WTC11 (cell line): ENCODE measurements around the gene FNDC11. TPM values are rescaled to one million over a fixed set of nuclear protein-coding genes. Genes with fewer than 3 reads are reported as not detected.

Experiments
- ATAC-seq: fragments of 200-7000 bp; cut with Tn5 transposase; 2 replicates; pipeline ENCODE4 v1.10.0; 2021; ENCODE audit warnings: mild to moderate bottlenecking, moderate library complexity
- CTCF ChIA-PET: fragments of 300-600 bp; sonication (Branson Sonifier 250); formaldehyde crosslinking; loops from one replicate; lab custom pipeline; 2021; ENCODE audit warnings: antibody characterized with exemption; lab: Charles Lee
- POLR2A ChIA-PET: fragments of 350-600 bp; sonication (Branson Sonifier 250); formaldehyde crosslinking; loops from one replicate; lab custom pipeline; 2021; ENCODE audit warnings: antibody characterized with exemption; lab: Charles Lee
- DNase-seq: peaks from one replicate; pipeline ENCODE4 v3.0.0; 2021; ENCODE audit warnings: low spot score
- H3K27ac Mint-ChIP-seq: 2 replicates; pipeline ENCODE4 v1.8.0; 2021; ENCODE audit warnings: mixed read lengths
- H3K27me3 Mint-ChIP-seq: 2 replicates; pipeline ENCODE4 v1.8.0; 2021; ENCODE audit warnings: low read depth, mild to moderate bottlenecking, moderate library complexity, mixed read lengths
- H3K36me3 Mint-ChIP-seq: 2 replicates; pipeline ENCODE4 v1.8.0; 2021; ENCODE audit warnings: mixed read lengths
- H3K4me1 Mint-ChIP-seq: 2 replicates; pipeline ENCODE4 v1.8.0; 2022; ENCODE audit warnings: mixed read lengths
- H3K4me3 Mint-ChIP-seq: 2 replicates; pipeline ENCODE4 v1.8.0; 2021; ENCODE audit warnings: mild to moderate bottlenecking, moderate library complexity, mixed read lengths
- H3K9me3 Mint-ChIP-seq: 2 replicates; pipeline ENCODE4 v1.8.0; 2021; ENCODE audit warnings: mixed read lengths
- ATF1 ChIP-seq: sonication (generic); formaldehyde crosslinking; IDR thresholded peaks from 2 replicates; pipeline ENCODE4 v1.8.1; 2023; ENCODE audit warnings: mild to moderate bottlenecking, moderate library complexity, missing genetic modification reagents
- CBFB ChIP-seq: sonication (generic); formaldehyde crosslinking; IDR thresholded peaks from 2 replicates; pipeline ENCODE4 v1.8.1; 2022; ENCODE audit warnings: mild to moderate bottlenecking, low read depth, missing genetic modification reagents
- FOXP1 ChIP-seq: sonication (generic); formaldehyde crosslinking; IDR thresholded peaks from 2 replicates; pipeline ENCODE4 v1.8.0; 2022; ENCODE audit warnings: missing genetic modification reagents, mild to moderate bottlenecking, moderate library complexity, borderline replicate concordance
- GTF2I ChIP-seq: fragments of 250-450 bp; sonication (Bioruptor Pico); conservative IDR thresholded peaks from 2 replicates; pipeline ENCODE4 v1.4.0; 2021; ENCODE audit warnings: mild to moderate bottlenecking
- IRF2 ChIP-seq: sonication (generic); formaldehyde crosslinking; IDR thresholded peaks from 2 replicates; pipeline ENCODE4 v1.8.0; 2022; ENCODE audit warnings: low read depth, missing genetic modification reagents, borderline replicate concordance
- MXD4 ChIP-seq: fragments of 250-450 bp; sonication (Bioruptor Pico); IDR thresholded peaks from 2 replicates; pipeline ENCODE4 v1.8.0; 2021; ENCODE audit warnings: mild to moderate bottlenecking, moderate library complexity, borderline replicate concordance
- SMAD3 ChIP-seq: sonication (generic); formaldehyde crosslinking; IDR thresholded peaks from 2 replicates; pipeline ENCODE4 v1.8.0; 2022; ENCODE audit warnings: missing genetic modification reagents, mild to moderate bottlenecking, borderline replicate concordance
- TEAD4 ChIP-seq: sonication (generic); formaldehyde crosslinking; IDR thresholded peaks from 2 replicates; pipeline ENCODE4 v1.8.0; 2022; ENCODE audit warnings: mild to moderate bottlenecking, missing genetic modification reagents
- ZNF232 ChIP-seq: sonication (generic); formaldehyde crosslinking; IDR thresholded peaks from 2 replicates; pipeline ENCODE4 v1.8.0; 2022; ENCODE audit warnings: mild to moderate bottlenecking, missing genetic modification reagents
- ZNF396 ChIP-seq: fragments of 250-450 bp; sonication (Bioruptor Pico); IDR thresholded peaks from 2 replicates; pipeline ENCODE4 v1.8.0; 2021; ENCODE audit warnings: mild to moderate bottlenecking, moderate library complexity, borderline replicate concordance
- total RNA-seq: library from RNA; stranded (reverse); gene quantifications from 3 replicates; pipeline ENCODE4 v1.2.3, GENCODE V29; 2021
- TF ChIP-seq, protein P1 (sequence below): sonication (generic); formaldehyde crosslinking; IDR thresholded peaks from 2 replicates; pipeline ENCODE4 v1.8.1; 2023; ENCODE audit warnings: mild to moderate bottlenecking, missing genetic modification reagents, moderate library complexity
- TF ChIP-seq, protein P2 (sequence below): sonication (generic); formaldehyde crosslinking; IDR thresholded peaks from 2 replicates; pipeline ENCODE4 v1.8.1; 2022; ENCODE audit warnings: low read depth, missing genetic modification reagents, borderline replicate concordance
- TF ChIP-seq, protein P3 (sequence below): fragments of 250-450 bp; sonication (Bioruptor Pico); IDR thresholded peaks from 2 replicates; pipeline ENCODE4 v2.1.2; 2022; ENCODE audit warnings: mild to moderate bottlenecking, moderate library complexity
- TF ChIP-seq, protein P4 (sequence below): sonication (generic); formaldehyde crosslinking; conservative IDR thresholded peaks from 2 replicates; pipeline ENCODE4 v1.8.1; 2022; ENCODE audit warnings: mild to moderate bottlenecking, missing genetic modification reagents
- TF ChIP-seq, protein P5 (sequence below): sonication (generic); formaldehyde crosslinking; IDR thresholded peaks from 2 replicates; pipeline ENCODE4 v1.8.0; 2022; ENCODE audit warnings: mild to moderate bottlenecking, missing genetic modification reagents
- TF ChIP-seq, protein P6 (sequence below): sonication (generic); formaldehyde crosslinking; IDR thresholded peaks from 2 replicates; pipeline ENCODE4 v1.8.0; 2023; ENCODE audit warnings: missing genetic modification reagents
- TF ChIP-seq, protein P7 (sequence below): fragments of 250-450 bp; sonication (Bioruptor Pico); IDR thresholded peaks from 2 replicates; pipeline ENCODE4 v1.9.0; 2021; ENCODE audit warnings: moderate library complexity, mild to moderate bottlenecking, inconsistent platforms, borderline replicate concordance
- TF ChIP-seq, protein P8 (sequence below): sonication (generic); formaldehyde crosslinking; IDR thresholded peaks from 2 replicates; pipeline ENCODE4 v1.8.0; 2023; ENCODE audit warnings: mild to moderate bottlenecking, missing genetic modification reagents
- TF ChIP-seq, protein P9 (sequence below): sonication (generic); formaldehyde crosslinking; conservative IDR thresholded peaks from 2 replicates; pipeline ENCODE4 v1.8.1; 2023; ENCODE audit warnings: mild to moderate bottlenecking, low read depth, missing genetic modification reagents, moderate library complexity

Gene FNDC11
- total RNA-seq, 1 experiment from 2014 or later, result 3.8 TPM

DNA sequence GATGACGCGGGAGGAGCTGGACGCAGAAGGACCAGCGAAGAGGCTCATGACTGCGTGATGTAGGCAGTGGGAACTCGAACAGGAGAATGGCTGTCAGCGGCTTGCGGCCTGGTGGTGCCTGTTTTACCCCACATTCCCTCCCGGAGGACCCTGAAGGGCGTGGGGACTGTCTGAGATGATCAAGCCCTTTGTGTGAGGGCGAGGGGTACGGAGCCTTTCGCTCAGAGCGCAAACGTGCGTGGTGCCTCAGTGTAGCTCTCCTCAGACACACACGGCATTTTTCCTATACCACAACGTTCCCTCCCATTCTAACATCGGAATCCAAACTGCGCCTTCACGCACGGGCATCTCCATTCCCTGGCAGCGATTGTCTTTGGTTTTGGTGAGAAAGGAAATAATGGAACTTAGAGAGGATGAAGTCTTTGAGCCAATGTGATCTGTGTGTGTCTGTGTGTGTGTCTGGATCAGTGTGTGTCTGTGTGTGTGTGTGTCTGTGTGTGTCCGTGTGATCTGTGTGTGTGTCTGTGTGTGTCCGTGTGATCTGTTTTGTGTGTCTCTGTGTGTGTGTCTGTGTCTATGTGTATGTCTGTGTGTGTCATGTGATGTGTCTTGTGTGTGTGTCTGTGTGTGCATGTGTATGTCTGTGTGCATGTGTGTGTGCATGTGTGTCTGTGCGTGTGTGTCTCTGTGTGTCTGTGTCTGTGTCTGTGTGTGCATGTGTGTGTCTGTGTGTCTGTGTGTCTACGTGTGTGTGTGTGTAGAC is 22.1 kb upstream of the FNDC11 start:
- Mint-ChIP-seq H3K4me3 (no peak overlapping the region), H3K36me3 (no peaks in the 10 kb centered on the region), H3K27ac (peak overlapping the region; percentile 63), H3K9me3 (no peaks in the 10 kb centered on the region), H3K4me1 (0 out of 2 replicates have a peak, but pooled peaks cover 2% of the 10 kb centered on the region), H3K27me3 (no peaks in the 10 kb centered on the region)
- DNase-seq (peak; percentile 12), ATAC-seq (no peak)
- CTCF ChIA-PET, result no interaction called here
- TF ChIP-seq MXD4 (CRISPR knock-in tag), result no peak
- no peak for TF ChIP-seq CBFB (CRISPR knock-in tag)
- TF ChIP-seq, protein P1, sequence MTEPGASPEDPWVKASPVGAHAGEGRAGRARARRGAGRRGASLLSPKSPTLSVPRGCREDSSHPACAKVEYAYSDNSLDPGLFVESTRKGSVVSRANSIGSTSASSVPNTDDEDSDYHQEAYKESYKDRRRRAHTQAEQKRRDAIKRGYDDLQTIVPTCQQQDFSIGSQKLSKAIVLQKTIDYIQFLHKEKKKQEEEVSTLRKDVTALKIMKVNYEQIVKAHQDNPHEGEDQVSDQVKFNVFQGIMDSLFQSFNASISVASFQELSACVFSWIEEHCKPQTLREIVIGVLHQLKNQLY (CRISPR knock-in tag), result no peak
- no peak for TF ChIP-seq ATF1 (CRISPR knock-in tag)
- TF ChIP-seq, protein P2, sequence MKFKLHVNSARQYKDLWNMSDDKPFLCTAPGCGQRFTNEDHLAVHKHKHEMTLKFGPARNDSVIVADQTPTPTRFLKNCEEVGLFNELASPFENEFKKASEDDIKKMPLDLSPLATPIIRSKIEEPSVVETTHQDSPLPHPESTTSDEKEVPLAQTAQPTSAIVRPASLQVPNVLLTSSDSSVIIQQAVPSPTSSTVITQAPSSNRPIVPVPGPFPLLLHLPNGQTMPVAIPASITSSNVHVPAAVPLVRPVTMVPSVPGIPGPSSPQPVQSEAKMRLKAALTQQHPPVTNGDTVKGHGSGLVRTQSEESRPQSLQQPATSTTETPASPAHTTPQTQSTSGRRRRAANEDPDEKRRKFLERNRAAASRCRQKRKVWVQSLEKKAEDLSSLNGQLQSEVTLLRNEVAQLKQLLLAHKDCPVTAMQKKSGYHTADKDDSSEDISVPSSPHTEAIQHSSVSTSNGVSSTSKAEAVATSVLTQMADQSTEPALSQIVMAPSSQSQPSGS (CRISPR knock-in tag), result no peak
- TF ChIP-seq, protein P3, sequence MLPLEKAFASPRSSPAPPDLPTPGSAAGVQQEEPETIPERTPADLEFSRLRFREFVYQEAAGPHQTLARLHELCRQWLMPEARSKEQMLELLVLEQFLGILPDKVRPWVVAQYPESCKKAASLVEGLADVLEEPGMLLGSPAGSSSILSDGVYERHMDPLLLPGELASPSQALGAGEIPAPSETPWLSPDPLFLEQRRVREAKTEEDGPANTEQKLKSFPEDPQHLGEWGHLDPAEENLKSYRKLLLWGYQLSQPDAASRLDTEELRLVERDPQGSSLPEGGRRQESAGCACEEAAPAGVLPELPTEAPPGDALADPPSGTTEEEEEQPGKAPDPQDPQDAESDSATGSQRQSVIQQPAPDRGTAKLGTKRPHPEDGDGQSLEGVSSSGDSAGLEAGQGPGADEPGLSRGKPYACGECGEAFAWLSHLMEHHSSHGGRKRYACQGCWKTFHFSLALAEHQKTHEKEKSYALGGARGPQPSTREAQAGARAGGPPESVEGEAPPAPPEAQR (CRISPR knock-in tag), result no peak
- TF ChIP-seq, protein P4, sequence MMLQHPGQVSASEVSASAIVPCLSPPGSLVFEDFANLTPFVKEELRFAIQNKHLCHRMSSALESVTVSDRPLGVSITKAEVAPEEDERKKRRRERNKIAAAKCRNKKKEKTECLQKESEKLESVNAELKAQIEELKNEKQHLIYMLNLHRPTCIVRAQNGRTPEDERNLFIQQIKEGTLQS (CRISPR knock-in tag), result no peak
- POLR2A ChIA-PET, result no interaction called here

DNA sequence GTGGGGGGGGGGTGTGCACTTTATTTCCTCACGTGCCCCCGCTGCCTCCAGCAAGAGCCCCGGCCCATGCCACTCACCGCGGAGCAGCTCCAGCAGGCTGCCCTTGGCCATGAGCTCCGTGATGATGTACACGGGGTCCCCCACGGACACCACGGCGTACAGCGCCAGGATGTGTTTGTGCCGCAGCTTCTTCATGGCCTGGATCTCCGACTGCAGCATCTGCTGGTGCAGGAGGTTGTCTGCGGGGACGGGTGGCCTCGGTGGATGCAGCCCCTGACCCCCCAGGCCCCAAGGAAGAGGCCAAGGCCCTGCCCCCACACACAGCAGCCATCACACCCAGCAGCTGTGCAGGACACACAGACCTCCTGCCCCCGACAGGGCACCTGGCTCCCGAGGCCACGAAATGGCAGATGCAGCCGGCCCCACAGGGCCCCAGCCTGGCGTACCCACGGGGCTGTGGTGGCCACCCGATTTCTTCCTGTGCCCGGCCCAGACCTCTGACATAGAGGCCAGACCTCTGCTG is 21.4 kb upstream of the FNDC11 start:
- no peak for TF ChIP-seq TEAD4 (CRISPR knock-in tag)
- no peak for TF ChIP-seq FOXP1 (CRISPR knock-in tag)
- TF ChIP-seq ZNF396 (CRISPR knock-in tag), result no peak
- no peak for TF ChIP-seq GTF2I (CRISPR knock-in tag)
- TF ChIP-seq, protein P1 (CRISPR knock-in tag), result no peak
- TF ChIP-seq, protein P5, sequence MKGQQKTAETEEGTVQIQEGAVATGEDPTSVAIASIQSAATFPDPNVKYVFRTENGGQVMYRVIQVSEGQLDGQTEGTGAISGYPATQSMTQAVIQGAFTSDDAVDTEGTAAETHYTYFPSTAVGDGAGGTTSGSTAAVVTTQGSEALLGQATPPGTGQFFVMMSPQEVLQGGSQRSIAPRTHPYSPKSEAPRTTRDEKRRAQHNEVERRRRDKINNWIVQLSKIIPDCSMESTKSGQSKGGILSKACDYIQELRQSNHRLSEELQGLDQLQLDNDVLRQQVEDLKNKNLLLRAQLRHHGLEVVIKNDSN (CRISPR knock-in tag), result no peak
- TF ChIP-seq, protein P4 (CRISPR knock-in tag), result no peak
- no peak for TF ChIP-seq SMAD3
- no peak for TF ChIP-seq ZNF232 (CRISPR knock-in tag)
- TF ChIP-seq, protein P6, sequence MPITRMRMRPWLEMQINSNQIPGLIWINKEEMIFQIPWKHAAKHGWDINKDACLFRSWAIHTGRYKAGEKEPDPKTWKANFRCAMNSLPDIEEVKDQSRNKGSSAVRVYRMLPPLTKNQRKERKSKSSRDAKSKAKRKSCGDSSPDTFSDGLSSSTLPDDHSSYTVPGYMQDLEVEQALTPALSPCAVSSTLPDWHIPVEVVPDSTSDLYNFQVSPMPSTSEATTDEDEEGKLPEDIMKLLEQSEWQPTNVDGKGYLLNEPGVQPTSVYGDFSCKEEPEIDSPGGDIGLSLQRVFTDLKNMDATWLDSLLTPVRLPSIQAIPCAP (CRISPR knock-in tag), result no peak
- no peak for TF ChIP-seq IRF2 (CRISPR knock-in tag)
- TF ChIP-seq, protein P7, sequence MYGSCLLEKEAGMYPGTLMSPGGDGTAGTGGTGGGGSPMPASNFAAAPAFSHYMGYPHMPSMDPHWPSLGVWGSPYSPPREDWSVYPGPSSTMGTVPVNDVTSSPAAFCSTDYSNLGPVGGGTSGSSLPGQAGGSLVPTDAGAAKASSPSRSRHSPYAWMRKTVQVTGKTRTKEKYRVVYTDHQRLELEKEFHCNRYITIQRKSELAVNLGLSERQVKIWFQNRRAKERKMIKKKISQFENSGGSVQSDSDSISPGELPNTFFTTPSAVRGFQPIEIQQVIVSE (CRISPR knock-in tag), result no peak
- TF ChIP-seq, protein P8, sequence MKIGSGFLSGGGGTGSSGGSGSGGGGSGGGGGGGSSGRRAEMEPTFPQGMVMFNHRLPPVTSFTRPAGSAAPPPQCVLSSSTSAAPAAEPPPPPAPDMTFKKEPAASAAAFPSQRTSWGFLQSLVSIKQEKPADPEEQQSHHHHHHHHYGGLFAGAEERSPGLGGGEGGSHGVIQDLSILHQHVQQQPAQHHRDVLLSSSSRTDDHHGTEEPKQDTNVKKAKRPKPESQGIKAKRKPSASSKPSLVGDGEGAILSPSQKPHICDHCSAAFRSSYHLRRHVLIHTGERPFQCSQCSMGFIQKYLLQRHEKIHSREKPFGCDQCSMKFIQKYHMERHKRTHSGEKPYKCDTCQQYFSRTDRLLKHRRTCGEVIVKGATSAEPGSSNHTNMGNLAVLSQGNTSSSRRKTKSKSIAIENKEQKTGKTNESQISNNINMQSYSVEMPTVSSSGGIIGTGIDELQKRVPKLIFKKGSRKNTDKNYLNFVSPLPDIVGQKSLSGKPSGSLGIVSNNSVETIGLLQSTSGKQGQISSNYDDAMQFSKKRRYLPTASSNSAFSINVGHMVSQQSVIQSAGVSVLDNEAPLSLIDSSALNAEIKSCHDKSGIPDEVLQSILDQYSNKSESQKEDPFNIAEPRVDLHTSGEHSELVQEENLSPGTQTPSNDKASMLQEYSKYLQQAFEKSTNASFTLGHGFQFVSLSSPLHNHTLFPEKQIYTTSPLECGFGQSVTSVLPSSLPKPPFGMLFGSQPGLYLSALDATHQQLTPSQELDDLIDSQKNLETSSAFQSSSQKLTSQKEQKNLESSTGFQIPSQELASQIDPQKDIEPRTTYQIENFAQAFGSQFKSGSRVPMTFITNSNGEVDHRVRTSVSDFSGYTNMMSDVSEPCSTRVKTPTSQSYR (CRISPR knock-in tag), result no peak
- TF ChIP-seq, protein P9, sequence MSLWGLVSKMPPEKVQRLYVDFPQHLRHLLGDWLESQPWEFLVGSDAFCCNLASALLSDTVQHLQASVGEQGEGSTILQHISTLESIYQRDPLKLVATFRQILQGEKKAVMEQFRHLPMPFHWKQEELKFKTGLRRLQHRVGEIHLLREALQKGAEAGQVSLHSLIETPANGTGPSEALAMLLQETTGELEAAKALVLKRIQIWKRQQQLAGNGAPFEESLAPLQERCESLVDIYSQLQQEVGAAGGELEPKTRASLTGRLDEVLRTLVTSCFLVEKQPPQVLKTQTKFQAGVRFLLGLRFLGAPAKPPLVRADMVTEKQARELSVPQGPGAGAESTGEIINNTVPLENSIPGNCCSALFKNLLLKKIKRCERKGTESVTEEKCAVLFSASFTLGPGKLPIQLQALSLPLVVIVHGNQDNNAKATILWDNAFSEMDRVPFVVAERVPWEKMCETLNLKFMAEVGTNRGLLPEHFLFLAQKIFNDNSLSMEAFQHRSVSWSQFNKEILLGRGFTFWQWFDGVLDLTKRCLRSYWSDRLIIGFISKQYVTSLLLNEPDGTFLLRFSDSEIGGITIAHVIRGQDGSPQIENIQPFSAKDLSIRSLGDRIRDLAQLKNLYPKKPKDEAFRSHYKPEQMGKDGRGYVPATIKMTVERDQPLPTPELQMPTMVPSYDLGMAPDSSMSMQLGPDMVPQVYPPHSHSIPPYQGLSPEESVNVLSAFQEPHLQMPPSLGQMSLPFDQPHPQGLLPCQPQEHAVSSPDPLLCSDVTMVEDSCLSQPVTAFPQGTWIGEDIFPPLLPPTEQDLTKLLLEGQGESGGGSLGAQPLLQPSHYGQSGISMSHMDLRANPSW (CRISPR knock-in tag), result no peak
- TF ChIP-seq, all 79 proteins: peak for 0
- no peak overlapping the region for H3K27ac Mint-ChIP-seq
- no peak for DNase-seq
- no peak for ATAC-seq
- H3K27me3 Mint-ChIP-seq, result no peaks in the 10 kb centered on the region
- no peak overlapping the region for H3K4me3 Mint-ChIP-seq
- 0 out of 2 replicates have a peak, but pooled peaks cover 2% of the 10 kb centered on the region for H3K4me1 Mint-ChIP-seq
- H3K36me3 Mint-ChIP-seq, result no peaks in the 10 kb centered on the region
- CTCF ChIA-PET, result no interaction called here
- H3K9me3 Mint-ChIP-seq, result no peaks in the 10 kb centered on the region
- POLR2A ChIA-PET, result no interaction called here
